HS-5 (cell line): ENCODE results near the gene DUS3L.

Source experiments
- DNase-seq: peaks from one replicate; pipeline ENCODE4 v3.0.0-alpha.2; 2012; ENCODE audit warnings: low read depth

DUS3L gene

DNA sequence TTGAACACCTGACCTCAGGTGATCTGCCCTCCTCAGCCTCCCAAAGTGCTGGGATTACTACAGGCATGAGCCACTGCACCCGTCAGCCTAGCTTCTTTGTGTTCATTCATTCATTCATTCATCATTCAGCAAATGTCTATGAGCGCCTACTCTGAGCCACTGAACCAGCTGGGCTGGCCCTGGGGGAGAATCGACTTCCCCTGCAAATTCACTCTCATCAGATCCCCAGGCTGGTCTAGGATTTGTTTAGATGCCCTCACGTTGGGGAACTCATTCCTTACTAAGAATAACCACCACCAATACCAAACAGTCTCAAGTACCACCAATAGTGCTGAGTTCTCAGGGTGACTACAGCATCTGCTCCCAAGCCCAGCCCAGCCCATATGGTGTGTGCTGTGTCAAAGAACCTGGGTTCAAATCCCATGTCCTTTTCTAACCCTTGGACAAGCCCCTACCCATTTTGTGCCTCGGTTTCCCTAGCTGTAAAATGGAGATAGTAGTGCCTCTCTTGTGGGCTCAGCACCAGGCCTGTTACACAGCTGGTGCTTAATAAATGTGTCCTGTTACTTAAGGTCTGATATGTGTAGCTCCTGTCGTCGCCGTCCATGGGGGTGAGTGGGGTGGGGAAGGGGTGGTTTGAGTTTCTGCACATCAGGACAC is 30.7 kb upstream of the DUS3L start:
- DNase-seq = no peak

DNA sequence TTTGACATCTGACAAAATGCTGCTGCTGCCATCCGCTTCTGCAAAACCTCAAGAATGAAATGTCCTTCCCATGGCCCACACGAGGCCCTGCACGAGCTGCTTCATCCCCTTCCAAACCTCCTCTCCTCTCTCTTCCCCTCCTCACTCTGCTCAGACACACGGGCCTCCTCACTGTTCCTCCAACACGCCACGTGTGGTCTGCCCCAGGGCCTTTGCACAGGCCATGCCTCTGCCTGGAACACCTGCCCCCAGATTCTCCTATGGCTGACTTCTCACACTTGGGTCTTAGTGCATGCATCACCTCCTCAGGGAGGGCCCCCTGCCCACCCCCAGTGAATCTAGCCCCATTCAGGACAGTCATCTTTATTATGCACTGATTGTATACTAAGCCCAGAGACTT is 29.8 kb upstream of the DUS3L start:
- DNase-seq = no peak

DNA sequence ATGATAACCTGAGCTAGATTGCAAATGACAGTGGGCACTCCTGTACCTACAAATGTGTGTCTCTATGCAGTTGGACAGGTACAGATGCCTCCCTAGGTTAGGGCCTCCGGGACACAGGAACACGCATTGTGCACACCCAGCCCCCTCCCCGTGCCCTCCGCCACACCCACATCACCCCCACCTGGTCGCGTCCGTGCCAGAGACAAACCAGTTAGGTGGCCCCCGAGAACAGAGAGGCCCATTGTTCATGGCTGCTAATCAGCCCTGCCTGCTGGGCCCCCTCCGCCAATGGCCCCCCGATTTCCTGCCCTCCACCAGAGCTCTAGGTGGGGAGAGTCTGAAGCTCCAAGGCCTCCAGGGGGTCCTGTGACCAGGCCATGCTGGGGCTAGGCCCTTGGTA is 27.6 kb upstream of the DUS3L start:
- no peak for DNase-seq

DNA sequence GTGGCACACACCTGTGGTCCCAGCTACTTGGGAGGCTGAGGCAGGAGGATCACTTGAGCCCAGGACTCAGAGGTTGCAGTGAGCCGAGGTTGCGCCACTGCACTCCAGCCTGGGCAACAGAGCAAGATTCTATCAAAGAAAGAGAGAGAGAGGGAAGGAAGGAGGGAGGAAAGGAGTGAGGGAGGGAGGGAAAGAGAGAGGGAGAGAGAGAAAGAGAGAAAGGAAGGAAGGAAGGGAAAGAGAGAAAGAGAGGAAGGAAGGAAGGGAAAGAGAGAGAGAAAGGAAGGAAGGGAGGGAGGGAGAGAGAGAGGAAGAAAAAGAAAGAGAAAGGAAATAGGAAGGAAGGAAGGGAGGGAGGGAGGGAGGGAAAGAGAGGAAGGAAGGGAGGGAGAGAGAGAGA is 26.3 kb upstream of the DUS3L start:
- DNase-seq = no peak

DNA sequence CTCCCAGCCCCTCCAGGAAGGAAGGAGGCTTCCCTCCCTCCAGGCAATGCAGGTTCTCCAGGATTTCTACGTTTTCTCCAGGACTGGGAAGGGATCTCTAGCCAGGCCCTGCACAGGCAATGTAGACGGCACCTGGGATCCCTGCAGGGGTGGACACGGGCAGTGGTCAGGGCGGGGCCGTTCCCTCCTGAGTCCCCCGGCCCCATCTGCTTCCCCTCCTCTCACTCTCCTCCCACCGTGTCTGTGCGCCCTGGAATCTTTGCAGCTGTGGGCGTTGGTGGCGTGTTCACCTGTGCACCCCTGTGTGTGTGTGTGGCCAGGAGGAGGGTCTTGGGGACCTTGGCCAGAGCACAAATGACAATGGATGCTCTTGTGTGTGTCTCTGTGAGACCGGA is 23.9 kb upstream of the DUS3L start:
- no peak for DNase-seq

DNA sequence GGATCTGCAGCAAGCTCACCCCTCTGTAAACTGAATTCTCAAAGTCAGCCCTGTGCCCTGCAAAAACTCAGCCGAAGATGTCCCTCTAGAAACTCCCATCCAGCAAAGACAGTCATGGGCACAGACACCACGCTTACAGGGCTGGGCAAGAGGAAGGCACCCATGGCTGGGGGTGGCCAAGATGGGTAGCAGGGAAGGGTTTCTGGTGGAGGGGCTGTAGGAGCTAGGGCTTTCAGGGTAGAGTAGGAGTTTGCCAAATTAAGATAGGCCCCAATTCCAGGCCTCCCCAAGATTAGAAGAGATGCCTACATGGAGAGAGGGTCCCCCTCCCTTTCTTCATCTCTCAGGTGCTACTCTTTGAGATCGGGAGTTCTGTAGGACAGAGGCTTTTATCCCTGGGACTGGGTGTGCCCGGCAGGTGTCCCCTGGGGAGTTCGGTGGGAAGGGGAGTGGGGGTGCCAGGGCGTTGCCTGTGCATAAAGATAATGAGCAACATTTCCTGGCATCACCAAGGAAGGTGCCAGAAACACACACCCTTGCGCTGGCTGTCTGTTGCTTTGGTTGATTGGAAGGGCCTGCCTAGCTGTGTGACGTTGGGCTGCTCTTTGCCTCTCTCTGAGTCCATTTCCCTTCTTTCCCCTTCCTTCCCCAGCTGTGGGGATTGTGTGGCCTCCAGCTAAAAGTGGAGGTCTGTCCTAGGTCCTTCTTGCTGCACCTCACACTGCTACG is 23.3 kb upstream of the DUS3L start:
- DNase-seq = no peak

DNA sequence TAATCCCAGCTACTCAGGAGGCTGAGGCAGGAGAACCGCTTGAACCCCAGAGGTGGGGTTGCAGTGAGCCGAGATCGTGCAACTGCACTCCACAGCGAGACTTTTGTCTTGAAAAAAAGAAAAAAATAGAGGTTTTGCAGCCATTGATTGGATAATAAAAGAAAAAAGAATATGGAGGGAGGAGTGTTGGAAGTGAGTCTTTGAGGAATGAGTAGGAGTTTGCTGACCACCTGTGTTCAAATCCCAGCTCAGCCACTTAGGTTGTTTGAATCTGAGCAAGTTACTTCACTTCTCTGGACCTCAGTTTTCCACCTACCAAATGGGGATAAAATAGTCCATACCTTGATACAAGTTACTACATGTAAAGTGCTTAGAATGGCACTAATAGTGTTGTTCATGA is 20.2 kb upstream of the DUS3L start:
- DNase-seq = no peak

DNA sequence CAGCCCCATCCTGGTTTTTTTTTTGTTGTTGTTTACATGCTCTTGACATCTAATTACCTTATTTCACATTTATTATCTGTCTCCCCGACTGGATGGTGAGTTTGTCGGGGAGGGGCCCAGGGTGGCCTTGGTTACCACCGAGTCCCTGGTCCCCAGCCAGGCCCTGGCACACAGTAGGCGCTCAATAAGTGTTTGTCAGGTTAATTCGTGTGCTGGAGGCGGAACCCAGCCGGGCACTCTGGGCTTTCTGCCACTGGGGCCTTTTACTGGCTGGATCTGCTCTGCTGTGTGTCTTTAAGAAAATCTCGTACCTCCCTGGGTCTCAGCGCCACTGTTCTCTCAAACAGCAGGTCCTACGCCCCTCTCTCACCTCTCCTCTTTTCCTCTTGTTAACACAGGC is 18.5 kb upstream of the DUS3L start:
- no peak for DNase-seq

DNA sequence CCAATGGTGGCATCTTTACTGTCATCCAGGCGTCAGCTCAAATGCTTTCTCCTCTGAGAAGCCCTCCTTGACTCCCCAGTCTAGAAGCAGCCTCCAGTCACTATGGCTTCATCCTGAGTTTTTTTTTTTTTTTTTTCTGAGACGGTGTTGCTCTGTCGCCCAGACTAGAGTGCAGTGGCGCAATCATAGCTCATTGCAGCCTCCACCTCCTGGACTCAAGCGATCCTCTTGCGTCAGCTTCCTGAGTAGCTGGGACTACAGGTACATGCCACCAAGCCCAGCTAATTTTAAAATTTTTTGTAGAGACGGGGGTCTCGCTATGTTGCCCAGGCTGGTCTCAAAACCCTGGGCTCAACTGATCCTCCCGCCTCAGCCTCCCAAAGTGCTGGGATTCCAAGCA is 18.1 kb upstream of the DUS3L start:
- no peak for DNase-seq

DNA sequence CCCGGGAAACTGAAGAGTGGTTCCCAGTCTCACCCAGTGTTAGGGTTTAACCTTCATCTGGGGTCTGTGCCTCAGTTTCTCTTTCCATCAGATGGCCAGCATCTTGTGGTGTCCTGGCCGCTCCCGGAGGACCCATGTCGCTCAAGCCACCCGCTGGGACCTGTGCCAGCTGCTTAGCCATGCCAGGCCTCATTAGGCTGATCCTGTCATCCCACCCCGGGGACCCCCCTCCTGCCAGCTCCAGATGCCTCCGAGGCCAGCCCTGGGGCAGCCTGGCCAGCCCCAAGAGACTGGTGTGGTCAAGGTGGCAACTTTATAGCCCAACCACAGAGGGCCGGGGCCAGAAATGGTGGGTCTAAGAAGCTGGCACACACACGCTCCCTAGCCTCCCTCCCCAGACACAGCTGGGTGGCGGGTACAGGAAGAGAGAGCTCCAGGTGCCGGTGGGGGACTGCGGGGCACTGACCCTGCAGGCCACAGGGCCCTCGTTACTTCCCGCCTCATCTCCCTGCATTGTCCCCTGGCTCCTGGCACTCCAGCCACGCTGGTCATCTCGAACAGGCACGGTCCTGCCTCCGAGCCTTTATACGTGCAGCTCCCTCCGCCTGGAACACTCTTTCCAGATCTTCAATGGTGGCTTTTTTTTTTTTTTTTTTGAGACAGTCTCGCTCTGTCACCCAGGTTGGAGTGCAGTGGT is 17.3 kb upstream of the DUS3L start:
- DNase-seq = no peak

DNA sequence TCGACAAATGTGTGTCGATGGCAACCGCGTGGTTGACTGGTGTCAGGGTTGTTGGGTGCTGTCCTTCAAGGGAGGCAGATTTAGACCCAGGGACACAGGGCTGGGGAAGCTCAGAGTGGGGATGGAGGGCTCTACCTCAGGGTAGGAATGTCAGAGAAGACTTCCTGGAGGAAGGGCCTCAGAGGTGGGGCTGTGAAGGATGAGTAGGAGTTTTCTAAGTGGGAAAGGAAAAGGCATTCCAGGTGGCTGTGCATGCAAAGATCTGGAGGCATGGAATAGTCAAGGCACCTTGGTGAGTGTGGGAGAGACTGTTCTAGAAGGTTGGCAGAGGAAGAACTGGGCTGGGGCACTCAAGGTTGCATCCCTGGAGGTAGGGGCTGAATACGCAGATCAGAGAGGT is 15.9 kb upstream of the DUS3L start:
- DNase-seq = no peak

DNA sequence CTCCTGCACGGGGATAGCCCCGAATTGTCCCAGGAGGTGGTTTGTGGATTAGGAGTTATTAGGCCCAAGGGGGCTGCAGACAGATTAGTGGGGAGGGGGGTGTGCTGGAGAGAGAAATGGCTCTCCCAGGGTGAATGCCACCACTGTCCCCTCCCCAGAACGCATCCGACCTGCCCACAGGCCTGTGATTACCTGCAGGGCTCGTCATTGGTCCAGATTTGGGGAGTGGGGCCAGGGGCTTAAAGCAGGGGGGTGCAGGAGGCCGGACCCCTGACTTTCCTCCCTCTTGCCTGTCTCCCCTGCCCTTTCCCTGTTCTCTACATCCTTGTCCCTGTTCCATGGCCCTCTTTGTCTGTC is 15.1 kb upstream of the DUS3L start:
- no peak for DNase-seq

DNA sequence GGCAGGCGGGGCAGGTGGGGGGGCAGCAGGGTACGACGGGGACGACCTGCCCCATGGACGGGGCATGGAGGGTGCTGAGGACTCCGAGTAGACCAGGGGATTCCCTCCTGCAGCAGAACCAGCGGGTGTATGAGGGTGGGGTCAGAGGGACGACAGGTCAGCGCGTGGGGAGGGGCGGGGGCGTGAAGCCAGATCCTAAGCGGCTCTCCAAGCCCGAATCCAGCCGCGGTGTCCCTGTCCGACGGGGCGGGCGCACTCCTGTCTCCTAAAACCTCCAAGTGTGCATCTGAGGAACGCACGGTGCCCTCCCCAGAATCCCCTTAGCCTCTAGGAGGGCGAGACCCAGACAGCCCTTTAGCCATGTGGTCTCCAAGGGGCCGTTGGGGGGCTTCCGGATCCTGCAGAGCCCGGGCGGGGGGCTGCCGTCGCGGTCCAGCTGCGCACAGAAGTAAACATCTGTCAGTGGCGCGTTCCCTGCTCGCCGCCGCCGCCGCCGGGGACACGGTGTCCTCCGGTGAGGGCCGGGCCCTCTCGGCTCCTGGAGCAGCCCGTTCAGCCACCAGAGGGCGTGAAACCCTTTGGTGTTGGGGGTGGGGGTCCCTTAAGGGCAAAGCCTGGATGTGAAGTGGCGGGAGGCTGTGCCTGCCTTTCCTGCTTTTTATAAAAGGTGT is 14.6 kb upstream of the DUS3L start:
- no peak for DNase-seq

DNA sequence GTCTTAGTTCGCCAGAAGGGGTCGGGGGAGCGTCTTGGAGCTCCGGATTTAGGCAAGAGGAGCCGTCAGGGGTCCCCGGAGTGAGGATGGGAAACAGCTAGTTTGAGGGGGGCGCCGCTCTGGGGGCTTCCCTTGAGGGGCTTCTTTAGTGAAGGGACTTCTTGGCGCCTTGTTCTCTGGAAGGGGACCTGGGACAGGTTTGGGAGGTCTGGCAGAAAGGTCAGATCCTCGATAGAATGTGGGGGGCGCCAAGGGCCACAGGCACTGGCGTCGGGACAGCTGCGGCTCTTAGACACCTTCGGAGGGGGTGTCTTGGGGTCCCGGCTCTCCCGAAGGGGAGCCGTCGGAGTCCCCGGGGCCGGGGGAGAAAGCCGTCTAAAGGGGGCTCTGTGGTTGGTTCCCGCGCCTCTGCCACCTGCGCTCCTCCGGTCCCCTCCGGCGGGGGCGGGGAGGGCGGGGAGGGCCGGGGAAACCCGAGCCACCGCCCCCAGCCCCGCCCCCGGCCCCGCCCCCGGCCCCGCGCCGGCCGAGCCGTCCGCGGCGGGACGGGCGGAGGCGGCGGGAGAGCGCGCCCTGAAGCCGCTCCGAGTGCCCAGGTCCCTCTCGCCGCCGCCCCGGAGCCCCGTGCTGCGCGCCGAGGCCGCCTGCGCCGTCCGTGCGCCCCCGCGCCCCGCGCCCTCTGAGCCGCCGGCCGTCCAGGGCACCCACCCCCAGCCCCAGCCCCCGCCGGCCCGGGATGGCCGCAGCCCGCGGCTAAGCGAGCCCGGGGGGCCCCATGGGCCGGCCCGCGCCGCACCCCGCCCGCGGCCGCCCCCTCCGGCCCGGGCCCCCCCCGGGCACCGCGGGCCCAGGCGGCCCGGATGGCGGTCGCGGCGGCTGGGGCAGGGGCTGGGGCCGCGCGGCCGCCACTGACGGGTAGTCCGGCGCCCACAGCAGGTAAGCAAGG is 13.8 kb upstream of the DUS3L start, which contains the start of gene NRTN:
TSS of gene NRTN (plus strand) at position 552 of the 946 bp plus-strand sequence. CDS start 19,099 bp downstream, outside the sequence.
- DNase-seq = no peak

DNA sequence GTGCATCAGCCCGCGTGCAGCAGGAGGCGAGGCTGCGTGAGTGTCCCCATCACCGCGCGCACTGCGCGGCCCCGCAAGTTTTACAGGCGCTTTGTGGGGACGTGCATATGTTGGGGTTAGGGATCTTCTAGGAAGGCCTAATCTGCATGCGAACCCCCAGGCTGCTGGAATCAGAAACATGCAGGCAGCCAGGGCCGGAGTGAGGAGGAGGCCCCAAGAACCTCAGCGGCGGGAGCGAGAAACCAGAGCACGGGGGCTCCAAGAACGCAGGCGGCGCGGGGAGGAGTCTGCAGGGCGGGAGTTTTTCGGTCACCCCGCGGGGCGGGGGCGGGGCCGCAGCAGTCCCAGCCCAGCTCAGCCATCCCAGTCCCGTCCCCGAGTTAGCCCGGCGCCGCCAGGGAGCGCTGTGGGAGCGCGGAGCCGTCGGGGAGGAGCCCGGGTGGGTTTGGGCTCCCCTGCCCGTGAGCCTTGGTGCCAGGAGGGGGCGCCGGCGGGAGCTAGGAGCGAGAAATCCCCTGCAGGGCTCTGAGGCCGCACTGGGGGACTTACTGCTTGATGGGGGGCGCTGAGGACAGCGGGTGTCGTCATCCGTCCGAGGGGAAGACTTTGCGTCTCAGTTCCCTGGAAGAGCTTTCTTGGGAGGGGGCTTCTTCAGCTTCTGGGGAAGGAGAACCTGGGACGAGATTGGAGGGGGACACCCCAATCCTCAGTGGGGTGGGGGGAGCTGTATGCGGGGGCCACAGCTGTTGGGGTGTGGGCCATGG is 13.0 kb upstream of the DUS3L start:
- peak; percentile 31 for DNase-seq

DNA sequence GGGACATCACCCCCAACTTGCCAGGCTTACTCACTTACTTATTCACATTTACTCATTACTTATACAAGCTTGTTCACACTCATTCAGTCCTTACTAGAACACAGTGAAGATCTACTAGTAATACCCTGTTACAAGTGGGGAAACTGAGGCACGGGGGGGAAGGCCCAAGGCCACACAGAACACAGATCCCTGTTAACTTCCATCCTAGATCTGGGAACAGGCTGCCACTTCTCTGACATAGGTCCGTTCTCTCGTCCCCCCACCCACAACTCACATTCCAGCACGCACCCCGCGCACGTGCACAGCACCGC is 12.4 kb upstream of the DUS3L start:
- no peak for DNase-seq

DNA sequence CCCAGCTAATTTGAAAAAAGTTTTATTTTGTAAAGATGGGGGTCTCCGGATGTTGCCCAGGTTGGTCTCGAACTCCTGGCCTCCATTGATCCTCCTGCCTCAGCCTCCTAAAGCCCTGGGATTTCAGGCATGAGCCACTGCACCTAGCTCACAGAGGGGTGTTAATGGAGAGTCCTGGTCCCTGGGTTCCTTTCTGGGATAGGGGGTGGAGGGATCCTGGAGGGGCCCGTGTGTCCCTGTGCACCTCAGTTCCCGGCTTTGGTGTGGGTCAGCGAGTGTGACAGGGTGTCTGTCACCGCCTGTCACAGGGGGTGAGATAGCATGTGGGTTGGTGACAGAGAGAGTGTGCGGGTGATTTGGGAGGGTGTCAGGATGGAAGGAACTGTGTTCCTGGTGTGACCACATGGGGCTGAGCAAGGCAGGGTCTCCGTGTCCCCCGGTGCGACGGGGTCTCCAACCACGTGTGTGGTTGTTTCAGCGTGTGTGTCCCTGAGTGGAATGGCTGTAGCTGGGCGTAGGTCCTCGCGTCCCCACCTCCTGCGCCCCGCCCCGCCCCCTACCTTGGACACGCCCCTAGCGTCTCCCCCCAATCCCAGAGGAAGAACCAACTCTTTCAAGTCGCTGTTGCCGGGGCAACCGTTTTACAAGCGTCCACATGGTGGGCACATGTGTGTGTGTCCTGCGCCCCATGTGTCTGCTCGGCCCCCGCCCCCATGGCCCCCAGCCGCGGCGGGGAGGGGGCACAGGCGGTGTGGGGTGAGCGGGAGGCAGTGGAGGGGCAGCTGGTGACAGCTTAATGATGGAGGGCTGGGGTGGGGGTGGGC is 11.0 kb upstream of the DUS3L start:
- no peak for DNase-seq

DNA sequence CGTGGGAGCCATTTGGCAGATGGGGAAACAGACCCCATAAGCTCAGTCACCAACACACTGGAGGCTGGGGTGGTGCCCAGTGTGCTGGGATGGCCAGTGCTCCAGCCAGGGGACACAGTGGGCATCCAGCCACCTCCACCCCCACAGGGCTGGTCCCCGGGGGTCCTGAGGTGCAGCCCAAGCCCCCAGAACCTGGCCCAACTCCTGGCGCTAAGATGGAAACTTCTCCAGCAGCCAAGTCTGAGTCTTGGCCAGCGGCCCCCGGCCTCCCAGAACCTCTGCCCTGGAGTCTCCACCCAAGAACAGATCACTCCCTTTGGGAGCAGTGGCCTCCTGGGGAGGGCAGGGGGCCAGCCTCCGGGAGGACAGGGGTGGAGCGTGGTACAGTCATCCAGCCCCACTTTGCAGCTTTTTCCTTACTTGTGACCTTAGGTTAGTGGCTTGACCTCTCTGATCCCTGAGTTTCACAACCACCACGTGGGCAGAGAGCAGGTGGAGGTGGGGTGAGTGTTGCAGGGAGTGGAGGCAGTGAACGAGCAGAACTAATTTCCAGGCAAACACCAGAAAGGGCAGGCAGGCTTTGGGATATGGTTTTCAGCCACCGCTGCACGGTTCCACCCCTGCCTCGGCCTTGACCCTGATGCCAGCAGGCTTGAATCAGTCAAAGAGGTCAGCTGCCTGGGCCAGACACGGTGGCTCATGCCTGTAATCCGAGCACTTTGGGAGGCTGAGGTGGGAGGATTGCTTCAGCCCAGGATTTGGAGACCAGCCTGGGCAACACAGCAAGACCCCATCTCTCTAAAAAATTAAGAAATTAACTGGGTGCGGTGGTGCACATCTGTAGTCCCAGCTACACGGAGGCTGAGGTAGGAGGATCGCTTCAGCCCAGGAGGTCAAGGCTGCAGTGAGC is 9.7 kb upstream of the DUS3L start:
- DNase-seq = no peak
